ENCODE data around the gene GIMAP6. TPM values are rescaled to one million over a fixed set of nuclear protein-coding genes. Genes with fewer than 3 reads are reported as not detected.

The GIMAP6 gene
- total and polyA plus RNA-seq, 2 of the 8 experiments (the other 6 are each of a cell fraction or from before 2014, with no cell fraction given), result not detected

DNA sequence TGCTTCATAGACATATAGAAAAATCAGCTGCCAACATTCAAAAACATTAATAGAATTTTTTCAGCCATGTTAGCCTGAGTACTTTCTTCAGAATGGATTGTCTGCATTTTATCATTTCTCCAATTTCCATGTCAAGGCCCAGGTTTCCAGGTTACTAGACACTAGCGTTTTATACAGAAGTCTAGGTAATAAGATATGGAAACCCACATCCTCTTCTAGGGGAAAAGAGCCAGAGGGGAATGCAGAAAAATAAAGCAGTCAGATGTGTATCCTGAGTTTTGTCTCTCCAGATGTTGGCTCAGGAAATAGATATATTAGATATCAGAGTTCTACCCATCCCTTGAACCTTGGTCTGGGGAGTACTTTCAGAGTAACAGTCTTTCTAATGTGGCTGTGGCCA, 44.6 kb downstream of the GIMAP6 start:
- WGBS, 2 experiments (ENCODE audit: extremely low coverage in 1 of 2, insufficient coverage in 1 of 2, insufficient read length in 1 of 2, insufficient replicate concordance in 2 of 2, low coverage in 1 of 2, low lambda C conversion rate in 2 of 2, missing lambda C conversion rate in 1 of 2), result 100% methylated on average over 1 of the region's 1 CpG; no CpG with 5 or more reads in 1 of the 2 experiments
- no peak overlapping the region for H4K5ac ChIP-seq (ENCODE audit: insufficient read length, low read depth, low read length)
- FAIRE-seq (no peak), DNase-seq (ENCODE audit: low read depth in 1 of 2, low spot score in 2 of 2) (no peak)
- no peak overlapping the region for H4K91ac ChIP-seq (replicated peaks; ENCODE audit: insufficient read length, low read length)
- H2AFZ ChIP-seq (ENCODE audit: low read length), result no peak overlapping the region
- no peak overlapping the region for H2BK15ac ChIP-seq (ENCODE audit: low read length)
- H3K4me1 ChIP-seq (replicated peaks in 1 of 4; ENCODE audit: control insufficient read depth in 3 of 4, insufficient read depth in 4 of 4, low read length in 3 of 4), result no peaks in the 10 kb centered on the region
- no peak overlapping the region for H2BK20ac ChIP-seq (ENCODE audit: low read length)
- no peaks in the 10 kb centered on the region for H3K36me3 ChIP-seq (ENCODE audit: control insufficient read depth in 2 of 4, insufficient read depth in 4 of 4, low read length in 3 of 4)
- no peaks in the 10 kb centered on the region for H3K23me2 ChIP-seq (ENCODE audit: low read depth, low read length)
- H3K56ac ChIP-seq (replicated peaks; ENCODE audit: insufficient read length, low read depth, low read length), result no peak overlapping the region
- H3K23ac ChIP-seq (ENCODE audit: insufficient read length), result no peak overlapping the region
- H3K79me2 ChIP-seq (ENCODE audit: control insufficient read depth in 1 of 2, insufficient read depth in 2 of 2, low read length in 2 of 2), result no peaks in the 10 kb centered on the region
- no peak overlapping the region for H2AK5ac ChIP-seq (ENCODE audit: low read depth, low read length)
- no peak overlapping the region for H3K4ac ChIP-seq (replicated peaks; ENCODE audit: insufficient read length, low read depth, low read length)
- H3K9me3 ChIP-seq (ENCODE audit: insufficient read depth in 2 of 2, low read depth in 1 of 2, low read length in 1 of 2), result no peaks in the 10 kb centered on the region
- no peak overlapping the region for H3K9ac ChIP-seq (replicated peaks in 1 of 4; ENCODE audit: extremely low read depth in 1 of 4, low read depth in 3 of 4, low read length in 3 of 4)
- H3K4me3 ChIP-seq (ENCODE audit: extremely low read depth in 1 of 4, insufficient read depth in 2 of 4, low read depth in 3 of 4, low read length in 4 of 4), result no peak overlapping the region
- H4K8ac ChIP-seq (ENCODE audit: extremely low read depth, insufficient read depth, low read length), result no peak overlapping the region
- H3K27me3 ChIP-seq (replicated peaks in 1 of 4; ENCODE audit: control insufficient read depth in 3 of 4, extremely low read depth in 1 of 4, insufficient read depth in 3 of 4, low read length in 3 of 4), result no peaks in the 10 kb centered on the region; a peak in 1 of 7 replicates
- H2BK5ac ChIP-seq (ENCODE audit: low read depth, low read length), result no peak overlapping the region
- TF ChIP-seq CEBPB (IDR thresholded peaks at IDR 0.05; ENCODE audit: low read depth, low read length), result no peak
- no peak for TF ChIP-seq POLR2AphosphoS5 (IDR thresholded peaks at IDR 0.05; ENCODE audit: low read depth, low read length)
- no peak for TF ChIP-seq SIRT6 (IDR thresholded peaks at IDR 0.05; ENCODE audit: low read length)
- no peak for TF ChIP-seq BACH1 (IDR thresholded peaks at IDR 0.05; ENCODE audit: low read length)
- TF ChIP-seq, protein P1, sequence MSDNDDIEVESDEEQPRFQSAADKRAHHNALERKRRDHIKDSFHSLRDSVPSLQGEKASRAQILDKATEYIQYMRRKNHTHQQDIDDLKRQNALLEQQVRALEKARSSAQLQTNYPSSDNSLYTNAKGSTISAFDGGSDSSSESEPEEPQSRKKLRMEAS (IDR thresholded peaks at IDR 0.05), result no peak
- no peak for TF ChIP-seq NRF1 (IDR thresholded peaks at IDR 0.05; ENCODE audit: low read depth, low read length)
- no peak for TF ChIP-seq JUND (IDR thresholded peaks at IDR 0.05; ENCODE audit: low read length)
- no peak overlapping the region for H2BK120ac ChIP-seq (replicated peaks; ENCODE audit: low read depth, low read length)
- ChIA-PET POLR2A (ENCODE audit: partially characterized antibody) (no interaction called here), CTCF (ENCODE audit: partially characterized antibody) (interaction anchor here (0.6 to 1.2 kb wide), 3 partner anchors 105 to 155 kb away, joined by 3 to 6 read pairs (median 3); no protein-coding TSS in a partner anchor)
- H3K79me1 ChIP-seq (ENCODE audit: low read depth, low read length), result no peaks in the 10 kb centered on the region
- H3K27ac ChIP-seq (ENCODE audit: low read depth, low read length), result no peak overlapping the region
- H3K18ac ChIP-seq (ENCODE audit: extremely low read depth, low read length), result no peak overlapping the region
- H3K4me2 ChIP-seq (ENCODE audit: insufficient read depth in 1 of 2, low read depth in 2 of 2, low read length in 2 of 2), result no peak overlapping the region
- no peak overlapping the region for H3K14ac ChIP-seq (ENCODE audit: insufficient read length)
- H4K20me1 ChIP-seq (replicated peaks in 1 of 2; ENCODE audit: control insufficient read depth in 1 of 2, insufficient read depth in 2 of 2, low read length in 2 of 2), result no peaks in the 10 kb centered on the region
- no peak overlapping the region for H2BK12ac ChIP-seq (ENCODE audit: low read depth, low read length)

Measured in H1 (cell line).